A673 (cell line): ENCODE data around the gene MRPS31.

Source experiments
- CTCF ChIP-seq: fragments of 300-800, 200-600 bp; sonication (generic); conservative IDR thresholded peaks from 2 replicates; pipeline ENCODE4 v1.5.1; 2017; ENCODE audit warnings: low read depth, mild to moderate bottlenecking, antibody characterized with exemption, low read length, moderate library complexity, mixed read lengths
- EZH2 ChIP-seq: fragments of 200-600 bp; sonication (generic); IDR thresholded peaks from 2 replicates; pipeline ENCODE4 v1.6.1; 2017; ENCODE audit warnings: borderline replicate concordance, low read depth, mild to moderate bottlenecking, mixed read lengths, antibody characterized with exemption, low read length; ENCODE audit not compliant: poor library complexity, severe bottlenecking

DNA sequence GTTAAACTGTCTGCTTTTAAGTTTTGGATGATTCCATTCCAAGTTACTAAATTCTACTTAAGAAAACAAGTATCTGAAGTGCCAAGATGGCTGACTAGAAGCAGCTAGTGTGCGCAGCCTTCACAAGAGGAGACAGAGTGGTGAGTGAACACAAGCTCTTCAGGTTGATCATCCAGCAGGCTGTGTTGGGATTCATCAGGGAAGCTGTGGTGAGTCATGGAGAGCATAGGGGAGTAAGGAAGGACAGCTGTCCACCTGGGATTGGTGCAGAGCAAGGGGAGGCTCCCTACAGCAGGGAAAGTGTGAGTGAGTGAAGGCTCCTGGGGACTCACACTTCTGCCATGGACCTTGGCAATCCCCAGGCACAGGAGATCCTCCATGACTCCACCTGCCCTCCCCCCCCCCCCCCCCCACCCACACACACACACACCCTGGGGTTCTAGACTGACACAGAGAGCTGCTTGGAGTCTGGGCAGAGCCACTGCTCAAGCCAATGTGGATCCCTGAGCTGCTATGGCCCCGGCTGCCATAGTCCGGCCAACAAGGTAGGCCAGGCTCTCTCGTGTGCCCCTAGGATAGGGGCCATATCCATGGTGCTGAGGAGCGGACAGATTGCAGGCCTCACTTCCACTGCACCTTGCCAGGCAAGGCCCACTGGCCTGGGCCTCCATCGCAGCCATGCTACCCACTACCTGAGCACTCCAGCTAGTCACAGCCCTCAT lies 41.9 kb upstream of the MRPS31 start:
- TF ChIP-seq CTCF (no peak), EZH2 (no peak)
